Measurements from ENCODE around the gene USP2. TPM values are rescaled to one million over a fixed set of nuclear protein-coding genes. Genes with fewer than 3 reads are reported as not detected.

Gene USP2
- total RNA-seq, 1 donor from 2014 or later, result 3.0 TPM

GRCh38 chr11:119361941-119362725 is 19.4 kb downstream of the USP2 start:
- no peak overlapping the region for H3K4me3 ChIP-seq
- intact Hi-C loops (cut with DNase I), result no loop called here

GRCh38 chr11:119361056-119361787 is 20.3 kb downstream of the USP2 start:
- intact Hi-C loops (cut with DNase I), result no loop called here
- no peak for TF ChIP-seq CTCF (IDR thresholded peaks at IDR 0.05)
- H3K36me3 ChIP-seq, result no peaks in the 10 kb centered on the region
- no peak overlapping the region for H3K4me3 ChIP-seq
- H3K27ac ChIP-seq, result peak overlapping the region; percentile 24
- peak; percentile 83 for DNase-seq
- peaks cover 30% of the 10 kb centered on the region for H3K4me1 ChIP-seq
- H3K27me3 ChIP-seq, result no peaks in the 10 kb centered on the region
- peak; percentile 73 for ATAC-seq
- no peaks in the 10 kb centered on the region for H3K9me3 ChIP-seq

More at GRCh38 chr11:119361941-119362725, 19.4 kb downstream of the USP2 start:
- TF ChIP-seq CTCF (IDR thresholded peaks at IDR 0.05), result no peak
- no peak overlapping the region for H3K27ac ChIP-seq
- peaks cover 30% of the 10 kb centered on the region for H3K4me1 ChIP-seq
- H3K36me3 ChIP-seq, result no peaks in the 10 kb centered on the region
- DNase-seq, result no peak
- no peaks in the 10 kb centered on the region for H3K27me3 ChIP-seq
- no peak for ATAC-seq
- no peaks in the 10 kb centered on the region for H3K9me3 ChIP-seq

GRCh38 chr11:119359365-119360214 is 21.9 kb downstream of the USP2 start:
- H3K27ac ChIP-seq, result no peak overlapping the region
- no peak overlapping the region for H3K4me3 ChIP-seq
- ATAC-seq (peak; percentile 16), DNase-seq (no peak)
- H3K9me3 ChIP-seq, result no peaks in the 10 kb centered on the region
- H3K36me3 ChIP-seq, result no peaks in the 10 kb centered on the region
- H3K4me1 ChIP-seq, result peaks cover 27% of the 10 kb centered on the region
- H3K27me3 ChIP-seq, result no peaks in the 10 kb centered on the region
- intact Hi-C loops (cut with DNase I), result no loop called here
- TF ChIP-seq CTCF (IDR thresholded peaks at IDR 0.05), result no peak

GRCh38 chr11:119357074-119357473 is 24.4 kb downstream of the USP2 start:
- DNase-seq (no peak), ATAC-seq (no peak)
- H3K4me3 ChIP-seq, result peak overlapping the region; percentile 61
- H3K36me3 ChIP-seq, result no peaks in the 10 kb centered on the region
- peaks cover 16% of the 10 kb centered on the region for H3K4me1 ChIP-seq
- H3K27me3 ChIP-seq, result peaks cover under 1% of the 10 kb centered on the region
- H3K27ac ChIP-seq, result peak overlapping the region; percentile 79
- no peaks in the 10 kb centered on the region for H3K9me3 ChIP-seq
- TF ChIP-seq CTCF (IDR thresholded peaks at IDR 0.05), result no peak
- intact Hi-C loops (cut with DNase I), result no loop called here

GRCh38 chr11:119356349-119357031 is 25.0 kb downstream of the USP2 start:
- H3K4me1 ChIP-seq, result peaks cover 10% of the 10 kb centered on the region
- no peaks in the 10 kb centered on the region for H3K9me3 ChIP-seq
- intact Hi-C loops (cut with DNase I), result no loop called here
- peak overlapping the region; percentile 79 for H3K27ac ChIP-seq
- DNase-seq (peak; percentile 92), ATAC-seq (peak; percentile 89)
- H3K27me3 ChIP-seq, result peaks cover 7% of the 10 kb centered on the region
- H3K36me3 ChIP-seq, result no peaks in the 10 kb centered on the region
- H3K4me3 ChIP-seq, result peak overlapping the region; percentile 61
- TF ChIP-seq CTCF (IDR thresholded peaks at IDR 0.05), result peak; percentile 85
